Progenitor cell of endocrine pancreas (in vitro differentiated cells): Measurements from ENCODE around the gene ANO3. TPM values are rescaled to one million over a fixed set of nuclear protein-coding genes. Genes with fewer than 3 reads are reported as not detected.

Source experiments
- DNase-seq: peaks from one replicate; pipeline ENCODE4 v3.0.0; 2021; ENCODE audit warnings: low spot score; ENCODE audit not compliant: unreplicated experiment
- H3K27ac Mint-ChIP-seq: 2 replicates; pipeline ENCODE4 v1.8.0; 2021; ENCODE audit warnings: mild to moderate bottlenecking, moderate library complexity, mixed read lengths
- H3K27me3 Mint-ChIP-seq: 2 replicates; pipeline ENCODE4 v1.8.0; 2021; ENCODE audit warnings: mixed read lengths
- H3K36me3 Mint-ChIP-seq: 2 replicates; pipeline ENCODE4 v1.8.0; 2022; ENCODE audit warnings: mixed read lengths; ENCODE audit not compliant: insufficient read depth
- H3K4me1 Mint-ChIP-seq: 2 replicates; pipeline ENCODE4 v1.8.0; 2021; ENCODE audit warnings: low read depth, mixed read lengths
- H3K4me3 Mint-ChIP-seq: 2 replicates; pipeline ENCODE4 v1.8.0; 2021; ENCODE audit warnings: low read depth, mild to moderate bottlenecking, moderate library complexity, mixed read lengths
- H3K9me3 Mint-ChIP-seq: 2 replicates; pipeline ENCODE4 v1.8.0; 2021; ENCODE audit warnings: low read depth, mixed read lengths
- CTCF ChIP-seq: fragments of 200-600 bp; sonication (generic); IDR thresholded peaks from one replicate; pipeline ENCODE4 v1.5.0; 2021; ENCODE audit warnings: antibody characterized with exemption, mild to moderate bottlenecking; ENCODE audit not compliant: unreplicated experiment
- total RNA-seq: library from RNA; stranded (reverse); gene quantifications from 2 replicates; pipeline ENCODE4 v1.2.1, GENCODE V29; 2021

The ANO3 gene
- total RNA-seq, 1 donor from 2014 or later, result 0.53 TPM

GRCh38 chr11:26465274-26465673 lies 133.3 kb downstream of the ANO3 start:
- no peak for DNase-seq
- H3K27me3 Mint-ChIP-seq, result no peaks in the 10 kb centered on the region
- H3K9me3 Mint-ChIP-seq, result no peaks in the 10 kb centered on the region
- H3K4me3 Mint-ChIP-seq, result no peak overlapping the region
- no peaks in the 10 kb centered on the region for H3K4me1 Mint-ChIP-seq
- no peak for TF ChIP-seq CTCF
- no peak overlapping the region for H3K27ac Mint-ChIP-seq
- H3K36me3 Mint-ChIP-seq, result no peaks in the 10 kb centered on the region

- H3K27ac Mint-ChIP-seq, result no peak overlapping the region
- no peak overlapping the region for H3K4me3 Mint-ChIP-seq
- no peaks in the 10 kb centered on the region for H3K27me3 Mint-ChIP-seq
- H3K4me1 Mint-ChIP-seq, result peaks cover 3% of the 10 kb centered on the region
- no peaks in the 10 kb centered on the region for H3K9me3 Mint-ChIP-seq
- DNase-seq, result no peak
- no peak for TF ChIP-seq CTCF
- no peaks in the 10 kb centered on the region for H3K36me3 Mint-ChIP-seq
Measured at GRCh38 chr11:26467506-26467905, 135.6 kb downstream of the ANO3 start.

- DNase-seq, result no peak
- no peaks in the 10 kb centered on the region for H3K36me3 Mint-ChIP-seq
- no peak overlapping the region for H3K27ac Mint-ChIP-seq
- H3K9me3 Mint-ChIP-seq, result no peaks in the 10 kb centered on the region
- TF ChIP-seq CTCF, result no peak
- H3K27me3 Mint-ChIP-seq, result no peaks in the 10 kb centered on the region
- peaks cover 13% of the 10 kb centered on the region for H3K4me1 Mint-ChIP-seq
- H3K4me3 Mint-ChIP-seq, result no peak overlapping the region
Measured at GRCh38 chr11:26470992-26471391, 139.1 kb downstream of the ANO3 start.

GRCh38 chr11:26473216-26474194 lies 141.6 kb downstream of the ANO3 start:
- peak overlapping the region; percentile 44 for H3K4me3 Mint-ChIP-seq
- H3K27ac Mint-ChIP-seq, result peak overlapping the region; percentile 65
- H3K9me3 Mint-ChIP-seq, result no peaks in the 10 kb centered on the region
- H3K27me3 Mint-ChIP-seq, result no peaks in the 10 kb centered on the region
- no peaks in the 10 kb centered on the region for H3K36me3 Mint-ChIP-seq
- no peak for TF ChIP-seq CTCF
- no peak for DNase-seq
- H3K4me1 Mint-ChIP-seq, result peaks cover 13% of the 10 kb centered on the region

GRCh38 chr11:26474401-26474800 lies 142.5 kb downstream of the ANO3 start:
- Mint-ChIP-seq H3K9me3 (no peaks in the 10 kb centered on the region), H3K4me3 (no peak overlapping the region), H3K27ac (no peak overlapping the region), H3K4me1 (peaks cover 13% of the 10 kb centered on the region), H3K36me3 (no peaks in the 10 kb centered on the region), H3K27me3 (no peaks in the 10 kb centered on the region)
- TF ChIP-seq CTCF, result no peak
- DNase-seq, result no peak
